HG03520 (cell line): Measurements from ENCODE around the gene LAMA2.

Experiments
- ATAC-seq: cut with Tn5 transposase; IDR thresholded peaks from one replicate; pipeline ENCODE4 v1.9.1; 2021; ENCODE audit warnings: mild to moderate bottlenecking, moderate library complexity; ENCODE audit not compliant: unreplicated experiment

The LAMA2 gene

GRCh38 chr6:129544892-129545612, 662.1 kb downstream of the LAMA2 start:
- ATAC-seq = no peak

- ATAC-seq = no peak
These were observed 663.8 kb downstream of the LAMA2 start for GRCh38 chr6:129546702-129547101.

- no peak for ATAC-seq
These were observed 668.5 kb downstream of the LAMA2 start for GRCh38 chr6:129551486-129551885.

- ATAC-seq = no peak
These were observed 669.5 kb downstream of the LAMA2 start for GRCh38 chr6:129552413-129552812.

GRCh38 chr6:129555206-129555832, 672.4 kb downstream of the LAMA2 start:
- ATAC-seq = no peak

GRCh38 chr6:129558248-129558647, 675.3 kb downstream of the LAMA2 start:
- no peak for ATAC-seq

- ATAC-seq = no peak
These were observed 682.4 kb downstream of the LAMA2 start for GRCh38 chr6:129565366-129565765.

GRCh38 chr6:129565811-129566210, 682.9 kb downstream of the LAMA2 start:
- ATAC-seq = no peak
